ENCODE data around the gene IGLON5.

IGLON5 gene

GRCh38 chr19:51321799-51322198 is 10.4 kb downstream of the IGLON5 start:
- ChIA-PET POLR2A (no interaction called here), CTCF (no interaction called here)
- no peak for DNase-seq (ENCODE audit: extremely low spot score)
- TF ChIP-seq CTCF (IDR thresholded peaks at IDR 0.05; ENCODE audit: control extremely low read depth, extremely low read depth, low read depth, missing control alignments), result no peak

- DNase-seq (ENCODE audit: extremely low spot score), result no peak
- ChIA-PET POLR2A (no interaction called here), CTCF (no interaction called here)
- TF ChIP-seq CTCF (IDR thresholded peaks at IDR 0.05; ENCODE audit: control extremely low read depth, extremely low read depth, low read depth, missing control alignments), result no peak
Measured at GRCh38 chr19:51323481-51324166, 12.2 kb downstream of the IGLON5 start.

GRCh38 chr19:51324167-51324481 is 12.7 kb downstream of the IGLON5 start:
- ChIA-PET CTCF (no interaction called here), POLR2A (no interaction called here)
- DNase-seq (ENCODE audit: extremely low spot score), result no peak
- TF ChIP-seq CTCF (IDR thresholded peaks at IDR 0.05; ENCODE audit: control extremely low read depth, extremely low read depth, low read depth, missing control alignments), result no peak

- POLR2A ChIA-PET, result no interaction called here
- CTCF ChIA-PET, result no interaction called here
- TF ChIP-seq CTCF (IDR thresholded peaks at IDR 0.05; ENCODE audit: control extremely low read depth, extremely low read depth, low read depth, missing control alignments), result no peak
- DNase-seq (ENCODE audit: extremely low spot score), result no peak
Measured at GRCh38 chr19:51325161-51325976, 13.9 kb downstream of the IGLON5 start.

GRCh38 chr19:51326216-51327065 is 15.0 kb downstream of the IGLON5 start:
- ChIA-PET CTCF (no interaction called here), POLR2A (no interaction called here)
- no peak for DNase-seq (ENCODE audit: extremely low spot score)
- no peak for TF ChIP-seq CTCF (IDR thresholded peaks at IDR 0.05; ENCODE audit: control extremely low read depth, extremely low read depth, low read depth, missing control alignments)
